Immature natural killer cell (primary cell): ENCODE results near the gene CCDC70. TPM values are rescaled to one million over a fixed set of nuclear protein-coding genes. Genes with fewer than 3 reads are reported as not detected.
A peak's percentile ranks its signal among the peaks of the same experiment; 100 is the strongest.

Experiments
- DNase-seq, 3 donors: peaks; one replicate each; pipeline ENCODE4 v3.0.0; 2022; ENCODE audit warnings: mixed read lengths in 1 of 3
- H3K27ac Mint-ChIP-seq, 6 donors: one replicate each; pipeline ENCODE4 v1.8.0; 2020; ENCODE audit warnings: mixed read lengths in 6 of 6, mild to moderate bottlenecking in 5 of 6, inconsistent platforms in 4 of 6, moderate library complexity in 3 of 6
- H3K27me3 Mint-ChIP-seq, 3 donors: one replicate each; pipeline ENCODE4 v1.8.0; 2020 to 2021; ENCODE audit warnings: low read depth in 3 of 3, mild to moderate bottlenecking in 3 of 3, mixed read lengths in 3 of 3, moderate library complexity in 3 of 3, inconsistent platforms in 1 of 3
- H3K36me3 Mint-ChIP-seq, 3 donors: one replicate each; pipeline ENCODE4 v1.8.0; 2020; ENCODE audit warnings: mixed read lengths in 3 of 3, inconsistent platforms in 2 of 3, mild to moderate bottlenecking in 2 of 3
- H3K4me1 Mint-ChIP-seq, 2 donors: one replicate each; pipeline ENCODE4 v1.8.0; 2020; ENCODE audit warnings: inconsistent platforms in 2 of 2, mild to moderate bottlenecking in 2 of 2, mixed read lengths in 2 of 2, moderate library complexity in 1 of 2
- H3K4me3 Mint-ChIP-seq, 5 donors: one replicate each; pipeline ENCODE4 v1.8.0; 2020; ENCODE audit warnings: mild to moderate bottlenecking in 5 of 5, mixed read lengths in 5 of 5, inconsistent platforms in 3 of 5, moderate library complexity in 3 of 5
- H3K9me3 Mint-ChIP-seq, 6 donors: one replicate each; pipeline ENCODE4 v1.8.0; 2020; ENCODE audit warnings: mild to moderate bottlenecking in 6 of 6, mixed read lengths in 6 of 6, inconsistent platforms in 4 of 6, moderate library complexity in 3 of 6
- polyA plus RNA-seq, 3 donors: library from polyadenylated mRNA; unstranded; fragments of 300-500 nt; fragmentation: Illumina TruSeq; gene quantifications; one replicate each; pipeline ENCODE4 v1.2.3, GENCODE V29; 2021

CCDC70 gene
- not detected for polyA plus RNA-seq

- DNase-seq, result no peak
- Mint-ChIP-seq H3K4me3 (no peak within 1 kb of the TSS), H3K4me1 (no peaks in the 10 kb centered on the region), H3K27me3 (peaks cover 0 to 3% (median 0%) of the 10 kb centered on the region in 3 donors), H3K27ac (no peak within 1 kb of the TSS), H3K36me3 (no peaks in the 10 kb centered on the region), H3K9me3 (no peaks in the 10 kb centered on the region)
Observed at GRCh38 chr13:51861723-51862300, at the start of gene CCDC70. Gene CCDC70 (plus strand): TSS chr13:51861969. CDS start chr13:51865412, 3,443 bp downstream.

DNA sequence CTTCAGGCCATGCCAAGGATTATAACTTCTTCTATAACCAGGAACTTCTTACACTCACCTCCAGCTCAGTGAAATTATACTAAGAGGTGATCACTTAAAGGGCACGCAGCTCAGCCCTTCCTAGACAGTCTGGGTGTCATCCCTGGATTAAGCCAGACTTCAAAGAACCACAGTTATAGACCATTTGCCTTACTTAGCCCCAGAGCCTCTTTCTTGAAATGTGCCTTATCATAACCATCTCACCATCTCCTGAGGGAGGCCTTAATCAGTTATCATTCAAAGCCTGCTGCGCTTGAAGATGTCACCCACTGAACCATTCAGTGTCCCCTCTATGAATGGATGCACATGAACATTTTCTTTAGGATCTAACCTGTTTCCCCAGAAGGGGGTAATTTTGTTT lies 47.7 kb upstream of the CCDC70 start:
- peak overlapping the region in 2 of 6 donors; percentile 44 to 69 for H3K27ac Mint-ChIP-seq

GRCh38 chr13:51814825-51815650 lies 46.7 kb upstream of the CCDC70 start:
- peaks cover 19 to 20% of the 10 kb centered on the region in 2 donors for H3K4me1 Mint-ChIP-seq

More for the DNA sequence above, 47.7 kb upstream of the CCDC70 start:
- Mint-ChIP-seq H3K4me1 (peaks cover 19 to 20% of the 10 kb centered on the region in 2 donors), H3K9me3 (no peaks in the 10 kb centered on the region), H3K4me3 (no peak overlapping the region), H3K27me3 (peaks cover 0 to 7% (median 2%) of the 10 kb centered on the region in 3 donors), H3K36me3 (no peaks in the 10 kb centered on the region)
- no peak for DNase-seq

GRCh38 chr13:51815848-51816247 lies 45.9 kb upstream of the CCDC70 start:
- no peak for DNase-seq
- Mint-ChIP-seq H3K4me1 (peaks cover 24 to 25% of the 10 kb centered on the region in 2 donors), H3K9me3 (no peaks in the 10 kb centered on the region), H3K27me3 (peaks cover under 1 to 7% (median 2%) of the 10 kb centered on the region in 3 donors), H3K4me3 (no peak overlapping the region), H3K36me3 (no peaks in the 10 kb centered on the region), H3K27ac (no peak overlapping the region)

More at GRCh38 chr13:51814825-51815650, 46.7 kb upstream of the CCDC70 start:
- DNase-seq, result peak; percentile 75 to 78 (median 77)
- Mint-ChIP-seq H3K4me3 (peak overlapping the region; percentile 9 to 74 (median 43)), H3K9me3 (no peaks in the 10 kb centered on the region), H3K36me3 (no peaks in the 10 kb centered on the region), H3K27me3 (peaks cover 0 to 7% (median 2%) of the 10 kb centered on the region in 3 donors), H3K27ac (peak overlapping the region in 5 of 6 donors; percentile 68 to 87 (median 77))

- no peaks in the 10 kb centered on the region for H3K36me3 Mint-ChIP-seq
- no peaks in the 10 kb centered on the region for H3K9me3 Mint-ChIP-seq
- H3K4me1 Mint-ChIP-seq, result peaks cover 28 to 29% of the 10 kb centered on the region in 2 donors
- no peak overlapping the region for H3K4me3 Mint-ChIP-seq
- peaks cover 2 to 7% (median 2%) of the 10 kb centered on the region in 3 donors for H3K27me3 Mint-ChIP-seq
- no peak for DNase-seq
- H3K27ac Mint-ChIP-seq, result peak overlapping the region in 3 of 6 donors; percentile 23 to 36 (median 25)
Observed at GRCh38 chr13:51816604-51817249, 45.0 kb upstream of the CCDC70 start.

- peaks cover 2 to 7% (median 2%) of the 10 kb centered on the region in 3 donors for H3K27me3 Mint-ChIP-seq
- H3K4me1 Mint-ChIP-seq, result peaks cover 33% of the 10 kb centered on the region in 2 donors
- no peaks in the 10 kb centered on the region for H3K9me3 Mint-ChIP-seq
- DNase-seq, result no peak
- no peak overlapping the region for H3K4me3 Mint-ChIP-seq
- H3K36me3 Mint-ChIP-seq, result no peaks in the 10 kb centered on the region
- peak overlapping the region in 1 of 6 donors; percentile 21 for H3K27ac Mint-ChIP-seq
Observed at GRCh38 chr13:51817717-51818116, 44.1 kb upstream of the CCDC70 start.

GRCh38 chr13:51818276-51818675 lies 43.5 kb upstream of the CCDC70 start:
- Mint-ChIP-seq H3K27ac (peak overlapping the region in 2 of 6 donors; percentile 21 to 22), H3K4me1 (peaks cover 35% of the 10 kb centered on the region in 2 donors), H3K4me3 (no peak overlapping the region), H3K36me3 (no peaks in the 10 kb centered on the region), H3K9me3 (no peaks in the 10 kb centered on the region), H3K27me3 (peaks cover 2 to 7% (median 2%) of the 10 kb centered on the region in 3 donors)
- DNase-seq, result no peak

- H3K36me3 Mint-ChIP-seq, result no peaks in the 10 kb centered on the region
- peaks cover 2 to 7% (median 4%) of the 10 kb centered on the region in 3 donors for H3K27me3 Mint-ChIP-seq
- H3K9me3 Mint-ChIP-seq, result no peaks in the 10 kb centered on the region
- H3K4me1 Mint-ChIP-seq, result peaks cover 35 to 37% of the 10 kb centered on the region in 2 donors
- H3K27ac Mint-ChIP-seq, result peak overlapping the region in 1 of 6 donors; percentile 46
- DNase-seq, result no peak
- no peak overlapping the region for H3K4me3 Mint-ChIP-seq
Observed at GRCh38 chr13:51818781-51819511, 42.8 kb upstream of the CCDC70 start.

- no peaks in the 10 kb centered on the region for H3K9me3 Mint-ChIP-seq
- peaks cover 39 to 43% of the 10 kb centered on the region in 2 donors for H3K4me1 Mint-ChIP-seq
- no peak for DNase-seq
- no peaks in the 10 kb centered on the region for H3K36me3 Mint-ChIP-seq
- peaks cover 2 to 7% (median 4%) of the 10 kb centered on the region in 3 donors for H3K27me3 Mint-ChIP-seq
- H3K27ac Mint-ChIP-seq, result no peak overlapping the region
- H3K4me3 Mint-ChIP-seq, result no peak overlapping the region
Observed at GRCh38 chr13:51819544-51819943, 42.2 kb upstream of the CCDC70 start.

GRCh38 chr13:51820016-51820597 lies 41.7 kb upstream of the CCDC70 start:
- Mint-ChIP-seq H3K36me3 (no peaks in the 10 kb centered on the region), H3K27me3 (peaks cover 2 to 7% (median 4%) of the 10 kb centered on the region in 3 donors), H3K4me3 (no peak overlapping the region), H3K4me1 (peaks cover 39 to 43% of the 10 kb centered on the region in 2 donors), H3K27ac (peak overlapping the region in 1 of 6 donors; percentile 46), H3K9me3 (no peaks in the 10 kb centered on the region)
- no peak for DNase-seq

GRCh38 chr13:51821606-51822005 lies 40.2 kb upstream of the CCDC70 start:
- H3K9me3 Mint-ChIP-seq, result no peaks in the 10 kb centered on the region
- H3K4me3 Mint-ChIP-seq, result peak overlapping the region; percentile 27 to 63 (median 47)
- no peaks in the 10 kb centered on the region for H3K36me3 Mint-ChIP-seq
- DNase-seq, result peak in 1 of 3 donors; percentile 31
- H3K27ac Mint-ChIP-seq, result peak overlapping the region; percentile 7 to 73 (median 27)
- peaks cover 50 to 54% of the 10 kb centered on the region in 2 donors for H3K4me1 Mint-ChIP-seq
- peaks cover 0 to 8% (median 4%) of the 10 kb centered on the region in 3 donors for H3K27me3 Mint-ChIP-seq

DNA sequence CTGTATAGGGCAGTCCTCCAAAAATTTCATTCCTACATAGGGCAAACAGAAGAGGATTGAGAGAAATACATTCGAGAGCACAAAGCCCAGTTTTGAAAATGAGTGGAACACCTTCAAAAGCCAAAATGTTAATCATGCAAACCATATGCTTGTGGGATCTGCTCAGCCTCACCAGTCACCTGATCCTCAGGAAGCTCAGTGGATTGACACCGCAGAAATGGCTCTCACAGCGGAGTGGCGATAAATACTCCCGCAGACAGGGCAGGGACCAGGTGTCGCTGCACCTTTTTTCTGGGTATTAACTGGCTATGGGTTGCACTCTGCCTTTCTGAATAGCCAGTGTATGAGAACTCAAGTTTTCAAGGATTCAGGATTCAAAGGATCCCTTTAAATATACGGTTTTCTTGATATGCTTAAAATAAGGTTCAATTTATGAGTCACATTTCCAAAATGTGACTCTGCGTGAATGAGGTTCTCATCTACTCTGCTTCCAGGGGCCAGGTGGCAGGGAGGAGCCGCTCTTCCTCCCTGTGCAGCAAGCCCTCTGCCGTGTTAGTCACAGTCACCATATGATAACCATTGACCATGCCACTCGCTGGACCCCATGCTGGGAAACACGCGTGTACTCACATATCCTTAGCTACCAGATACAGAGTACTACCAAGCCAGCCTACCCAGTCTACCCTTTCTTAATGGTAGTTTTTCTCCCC lies 39.5 kb upstream of the CCDC70 start:
- Mint-ChIP-seq H3K27ac (peak overlapping the region; percentile 7 to 73 (median 27)), H3K9me3 (no peaks in the 10 kb centered on the region), H3K4me3 (peak overlapping the region; percentile 23 to 63 (median 47)), H3K27me3 (peaks cover 0 to 8% (median 4%) of the 10 kb centered on the region in 3 donors), H3K4me1 (peaks cover 57 to 61% of the 10 kb centered on the region in 2 donors), H3K36me3 (no peaks in the 10 kb centered on the region)
- no peak for DNase-seq
